Astrocyte (in vitro differentiated cells and primary cell): Measurements from ENCODE around the gene KLHL18. TPM values are rescaled to one million over a fixed set of nuclear protein-coding genes. Genes with fewer than 3 reads are reported as not detected.

Experiments
- DNase-seq: peaks from one replicate; pipeline ENCODE4 v3.0.0-alpha.2; 2010; ENCODE audit warnings: low read depth
- FAIRE-seq: peaks from 2 replicates; lab custom pipeline; 2011; peaks lifted over from hg19 to GRCh38; lab: Jason Lieb, UNC
- H2AFZ ChIP-seq: 2 replicates; pipeline ENCODE4 v1.6.0; 2012; ENCODE audit warnings: low read depth, low read length, inconsistent platforms
- H3K27ac ChIP-seq: 2 replicates; pipeline ENCODE4 v1.5.1; 2011; ENCODE audit warnings: low read depth, low read length, inconsistent platforms
- H3K27me3 ChIP-seq: 2 replicates; pipeline ENCODE4 v1.6.0; 2011; ENCODE audit warnings: low read length, inconsistent platforms; ENCODE audit not compliant: insufficient read depth
- H3K36me3 ChIP-seq: 2 replicates; pipeline ENCODE4 v1.5.1; 2011; ENCODE audit warnings: low read length, inconsistent platforms; ENCODE audit not compliant: insufficient read depth
- H3K4me1 ChIP-seq: 2 replicates; pipeline ENCODE4 v1.5.1; 2011; ENCODE audit warnings: low read length, inconsistent platforms; ENCODE audit not compliant: insufficient read depth
- H3K4me2 ChIP-seq: 2 replicates; pipeline ENCODE4 v1.6.0; 2012; ENCODE audit warnings: low read length, inconsistent platforms
- H3K4me3 ChIP-seq: 2 replicates; pipeline ENCODE4 v1.5.1; 2011; ENCODE audit warnings: low read depth, mild to moderate bottlenecking, low read length, inconsistent platforms; ENCODE audit not compliant: insufficient read depth
- H3K79me2 ChIP-seq: 2 replicates; pipeline ENCODE4 v1.6.0; 2012; ENCODE audit warnings: mild to moderate bottlenecking, low read length, inconsistent platforms; ENCODE audit not compliant: insufficient read depth
- H3K9ac ChIP-seq: 2 replicates; pipeline ENCODE4 v1.6.0; 2012; ENCODE audit warnings: mild to moderate bottlenecking, low read length, inconsistent platforms
- H3K9me3 ChIP-seq: 2 replicates; pipeline ENCODE4 v1.5.1; 2012; ENCODE audit warnings: low read depth, mild to moderate bottlenecking, low read length, inconsistent platforms; ENCODE audit not compliant: insufficient read depth
- H4K20me1 ChIP-seq: 2 replicates; pipeline ENCODE4 v1.6.0; 2012; ENCODE audit warnings: low read length, inconsistent platforms; ENCODE audit not compliant: insufficient read depth
- H3K27ac Mint-ChIP-seq: one replicate; pipeline ENCODE4 v1.8.0; 2021; ENCODE audit warnings: mild to moderate bottlenecking, mixed read lengths; ENCODE audit not compliant: unreplicated experiment
- H3K27me3 Mint-ChIP-seq: one replicate; pipeline ENCODE4 v1.8.0; 2021; ENCODE audit warnings: low read depth, mixed read lengths; ENCODE audit not compliant: unreplicated experiment
- H3K36me3 Mint-ChIP-seq: one replicate; pipeline ENCODE4 v1.8.0; 2021; ENCODE audit warnings: low read depth, mixed read lengths; ENCODE audit not compliant: unreplicated experiment
- H3K4me1 Mint-ChIP-seq: one replicate; pipeline ENCODE4 v1.8.0; 2021; ENCODE audit warnings: low read depth, mixed read lengths; ENCODE audit not compliant: unreplicated experiment
- H3K4me3 Mint-ChIP-seq: one replicate; pipeline ENCODE4 v1.8.0; 2021; ENCODE audit warnings: mild to moderate bottlenecking, moderate library complexity, mixed read lengths; ENCODE audit not compliant: unreplicated experiment
- H3K9me3 Mint-ChIP-seq: one replicate; pipeline ENCODE4 v1.8.0; 2021; ENCODE audit warnings: mild to moderate bottlenecking, mixed read lengths; ENCODE audit not compliant: unreplicated experiment
- CTCF ChIP-seq: IDR thresholded peaks from 2 replicates; pipeline ENCODE4 v1.5.1; 2011; ENCODE audit warnings: low read depth, mild to moderate bottlenecking, inconsistent platforms, low read length, moderate library complexity; ENCODE audit not compliant: insufficient read depth
- EZH2 ChIP-seq: IDR thresholded peaks from 2 replicates; pipeline ENCODE4 v1.6.1; 2012; ENCODE audit warnings: mild to moderate bottlenecking, low read length, inconsistent platforms; ENCODE audit not compliant: insufficient read depth
- total RNA-seq: library from RNA; stranded (reverse); gene quantifications from 2 replicates; pipeline ENCODE4 v1.2.1, GENCODE V29; 2021

The KLHL18 gene
- total RNA-seq, 1 donor from 2014 or later = 53.2 TPM

DNA sequence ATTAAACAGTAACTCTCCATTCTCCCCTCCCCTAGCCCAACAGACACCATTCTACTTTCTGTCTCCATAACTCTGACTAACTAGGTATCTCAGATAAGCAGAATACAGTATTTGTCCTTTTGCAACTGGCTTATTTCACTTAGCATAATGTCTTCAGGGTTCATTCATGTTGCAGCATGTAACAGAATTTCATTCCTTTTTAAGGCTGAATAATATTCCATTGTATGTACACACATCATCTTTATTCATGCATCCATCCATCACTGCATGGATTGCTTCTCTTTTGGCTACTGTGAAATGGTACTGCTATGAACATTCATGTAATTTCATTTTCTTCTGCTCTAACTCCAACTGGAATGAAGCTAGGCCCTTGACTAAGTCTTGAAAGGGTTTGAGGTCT lies 96.1 kb downstream of the KLHL18 start:
- Histone ChIP-seq H3K9me3 (no peaks in the 10 kb centered on the region), H3K9ac (no peak overlapping the region), H3K4me3 (no peak overlapping the region), H3K27ac (no peak overlapping the region), H3K27me3 (no peaks in the 10 kb centered on the region), H3K4me2 (peak overlapping the region; percentile 93), H3K79me2 (peaks cover 44% of the 10 kb centered on the region), H2AFZ (no peak overlapping the region), H4K20me1 (peaks cover 23% of the 10 kb centered on the region), H3K36me3 (no peaks in the 10 kb centered on the region), H3K4me1 (peaks cover 13% of the 10 kb centered on the region)
- TF ChIP-seq EZH2 (no peak), CTCF (no peak)
- no peak for FAIRE-seq
- Mint-ChIP-seq H3K27me3 (no peaks in the 10 kb centered on the region), H3K36me3 (no peaks in the 10 kb centered on the region), H3K9me3 (no peaks in the 10 kb centered on the region), H3K4me3 (peak overlapping the region; percentile 100), H3K4me1 (peaks cover 13% of the 10 kb centered on the region), H3K27ac (peak overlapping the region; percentile 29)
- DNase-seq = no peak

- Mint-ChIP-seq H3K27ac (peak overlapping the region; percentile 100), H3K4me1 (peaks cover 13% of the 10 kb centered on the region), H3K36me3 (no peaks in the 10 kb centered on the region), H3K9me3 (no peaks in the 10 kb centered on the region), H3K4me3 (peak overlapping the region; percentile 100), H3K27me3 (no peaks in the 10 kb centered on the region)
- FAIRE-seq (no peak), DNase-seq (no peak)
- peaks cover 50% of the 10 kb centered on the region for H3K79me2 ChIP-seq
- peak overlapping the region; percentile 96 for H3K9ac ChIP-seq
- no peaks in the 10 kb centered on the region for H3K27me3 ChIP-seq
- H3K4me3 ChIP-seq = peak overlapping the region; percentile 91
- no peak overlapping the region for H3K27ac ChIP-seq
- H3K9me3 ChIP-seq = no peaks in the 10 kb centered on the region
- peak overlapping the region; percentile 93 for H3K4me2 ChIP-seq
- no peak overlapping the region for H2AFZ ChIP-seq
- no peaks in the 10 kb centered on the region for H3K36me3 ChIP-seq
- H3K4me1 ChIP-seq = peaks cover 13% of the 10 kb centered on the region
- H4K20me1 ChIP-seq = peaks cover 25% of the 10 kb centered on the region
- no peak for TF ChIP-seq CTCF
- TF ChIP-seq EZH2 = no peak
These were observed 96.7 kb downstream of the KLHL18 start for GRCh38 chr3:47379411-47379899.

DNA sequence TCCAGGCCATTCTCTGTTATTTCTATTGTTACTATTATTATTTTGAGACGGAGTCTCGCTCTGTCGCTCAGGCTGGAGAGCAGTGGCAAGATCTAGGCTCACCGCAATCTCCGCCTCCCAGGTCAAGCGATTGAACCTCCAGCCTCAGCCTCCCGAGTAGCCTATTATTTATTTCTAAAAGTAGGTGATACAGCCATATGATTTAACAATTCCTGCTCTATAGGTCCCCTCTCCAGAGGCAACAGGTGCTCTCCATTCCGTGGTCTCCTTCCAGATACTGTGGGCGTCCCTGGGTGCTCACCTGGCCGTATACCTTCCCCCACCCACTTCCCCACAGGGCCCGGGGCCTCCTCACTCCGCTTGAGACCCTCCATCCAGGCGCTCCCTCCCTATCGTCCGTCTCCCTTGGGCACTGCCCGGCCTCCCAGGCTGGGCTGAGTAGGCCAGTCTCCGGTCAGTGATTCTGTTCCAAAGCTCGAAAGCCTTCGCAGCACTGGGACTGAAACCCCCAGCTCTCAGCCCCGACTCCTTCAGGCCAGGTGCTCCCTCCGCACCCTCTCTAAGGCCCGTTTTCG lies 97.4 kb downstream of the KLHL18 start:
- DNase-seq = no peak
- Histone ChIP-seq H3K79me2 (peaks cover 57% of the 10 kb centered on the region), H3K9ac (peak overlapping the region; percentile 96), H3K9me3 (no peaks in the 10 kb centered on the region), H3K27ac (peak overlapping the region; percentile 92), H3K4me2 (peak overlapping the region; percentile 93), H2AFZ (peak overlapping the region; percentile 65), H3K27me3 (no peaks in the 10 kb centered on the region), H3K4me1 (peaks cover 13% of the 10 kb centered on the region), H3K4me3 (peak overlapping the region; percentile 91), H4K20me1 (peaks cover 32% of the 10 kb centered on the region), H3K36me3 (no peaks in the 10 kb centered on the region)
- Mint-ChIP-seq H3K27ac (peak overlapping the region; percentile 100), H3K4me3 (peak overlapping the region; percentile 100), H3K4me1 (peaks cover 13% of the 10 kb centered on the region), H3K27me3 (no peaks in the 10 kb centered on the region), H3K9me3 (no peaks in the 10 kb centered on the region), H3K36me3 (no peaks in the 10 kb centered on the region)
- TF ChIP-seq CTCF = no peak
- TF ChIP-seq EZH2 = no peak
- no peak for FAIRE-seq
